Breast epithelium (tissue), 4 donors: ENCODE results near the gene HSPA12B. TPM values are rescaled to one million over a fixed set of nuclear protein-coding genes. Genes with fewer than 3 reads are reported as not detected.

Experiments
- DNase-seq, 2 donors: peaks; one replicate each; pipeline ENCODE4 v3.0.0-alpha.2; 2019; ENCODE audit warnings: low spot score in 2 of 2
- H3K27ac ChIP-seq, 2 donors: fragments of 200-600 bp; sonication (generic) in 1 of 2; one replicate each; pipeline ENCODE4 v1.5.1; 2016 to 2019; ENCODE audit warnings: mild to moderate bottlenecking in 1 of 2
- H3K27me3 ChIP-seq, 2 donors: fragments of 200-600 bp; sonication (generic) in 1 of 2; one replicate each; pipeline versions ENCODE4 v1.5.1 to v1.6.0; 2017 to 2019; ENCODE audit warnings: control low read depth in 1 of 2, mild to moderate bottlenecking in 1 of 2
- H3K36me3 ChIP-seq: fragments of 200-600 bp; one replicate; pipeline ENCODE4 v1.5.1; 2019
- H3K4me1 ChIP-seq, 2 donors: fragments of 200-600 bp; sonication (generic); one replicate each; pipeline ENCODE4 v1.5.1; 2016 to 2019; ENCODE audit warnings: control low read depth in 1 of 2
- H3K4me3 ChIP-seq, 3 donors: fragments of 200-600 bp; sonication (generic); 1 replicate in 2 of 3; 2 replicates in 1 of 3; pipeline ENCODE4 v1.5.1; 2016 to 2019; ENCODE audit warnings: mild to moderate bottlenecking in 3 of 3, moderate library complexity in 2 of 3
- H3K9me3 ChIP-seq, 2 donors: fragments of 200-600 bp; sonication (generic) in 1 of 2; one replicate each; pipeline ENCODE4 v1.5.1; 2016 to 2019; ENCODE audit warnings: control low read depth in 1 of 2
- CTCF ChIP-seq, 3 donors: fragments of 450-650 bp; IDR thresholded peaks; one replicate each; pipeline ENCODE4 v1.5.1; 2016 to 2017; ENCODE audit warnings: antibody characterized with exemption in 3 of 3, mild to moderate bottlenecking in 3 of 3, moderate library complexity in 3 of 3
- POLR2A ChIP-seq: fragments of 450-650 bp; IDR thresholded peaks from one replicate; pipeline ENCODE4 v1.6.1; 2016; ENCODE audit warnings: antibody characterized with exemption, mild to moderate bottlenecking, moderate library complexity
- POLR2AphosphoS5 ChIP-seq, 3 donors: sonication (generic); formaldehyde crosslinking; IDR thresholded peaks; one replicate each; pipeline ENCODE4 v1.6.1; 2017; ENCODE audit warnings: antibody characterized with exemption in 3 of 3
- intact Hi-C: fragments of 100-400 bp; cut with DNase I; formaldehyde crosslinking; loops from one replicate; pipeline ENCODE4 v1.15.1; 2023; ENCODE audit warnings: low total_unique reads
- total RNA-seq, 3 donors: library from RNA; depleted of rRNA; stranded (reverse); fragments of >200 nt; gene quantifications; one replicate each; pipeline ENCODE4 v1.1.0, GENCODE V29; 2016

The HSPA12B gene
- total RNA-seq, 3 donors from 2014 or later, result 7.0 to 25.2 (median 9.3) TPM

DNA sequence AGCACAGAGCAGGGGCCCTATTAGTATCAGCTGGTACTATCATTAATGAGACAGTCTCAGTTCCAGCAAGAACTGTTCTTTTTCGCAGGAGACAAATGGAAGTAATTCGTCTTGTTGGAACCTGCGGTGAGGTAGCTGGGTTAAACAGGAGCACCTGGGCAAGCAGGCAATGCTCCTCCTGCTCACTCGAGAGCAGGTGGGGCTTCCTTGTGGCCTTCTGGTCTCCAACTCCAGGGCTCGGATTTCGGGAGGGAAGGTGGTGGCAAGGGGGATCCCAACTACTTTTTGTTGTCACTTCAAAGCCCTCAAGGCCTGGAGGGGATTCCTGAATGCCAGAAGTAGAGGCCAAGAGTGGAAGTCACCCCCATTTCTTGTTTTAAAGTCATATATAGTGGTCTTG lies 50.1 kb downstream of the HSPA12B start:
- Histone ChIP-seq H3K9me3 (no peaks in the 10 kb centered on the region), H3K27me3 (no peaks in the 10 kb centered on the region), H3K36me3 (no peaks in the 10 kb centered on the region), H3K4me1 (peaks cover 31 to 37% of the 10 kb centered on the region in 2 donors), H3K4me3 (no peak overlapping the region), H3K27ac (peak overlapping the region; percentile 72 to 82)
- TF ChIP-seq CTCF (IDR thresholded peaks at IDR 0.05) (no peak), POLR2A (no peak), POLR2AphosphoS5 (IDR thresholded peaks at IDR 0.05) (no peak)
- DNase-seq, result no peak
- intact Hi-C loops, result no loop called here

- peaks cover 31 to 38% of the 10 kb centered on the region in 2 donors for H3K4me1 ChIP-seq
- DNase-seq, result peak; percentile 43 to 77
- TF ChIP-seq POLR2A, result no peak
- TF ChIP-seq CTCF (IDR thresholded peaks at IDR 0.05), result no peak
- no peak for TF ChIP-seq POLR2AphosphoS5 (IDR thresholded peaks at IDR 0.05)
- H3K4me3 ChIP-seq, result peak overlapping the region in 1 of 3 donors; percentile 80
- H3K36me3 ChIP-seq, result no peaks in the 10 kb centered on the region
- peak overlapping the region; percentile 72 to 82 for H3K27ac ChIP-seq
- intact Hi-C loops, result no loop called here
- H3K9me3 ChIP-seq, result no peaks in the 10 kb centered on the region
- H3K27me3 ChIP-seq, result no peaks in the 10 kb centered on the region
These were observed 50.6 kb downstream of the HSPA12B start for GRCh38 chr20:3783068-3783489.

DNA sequence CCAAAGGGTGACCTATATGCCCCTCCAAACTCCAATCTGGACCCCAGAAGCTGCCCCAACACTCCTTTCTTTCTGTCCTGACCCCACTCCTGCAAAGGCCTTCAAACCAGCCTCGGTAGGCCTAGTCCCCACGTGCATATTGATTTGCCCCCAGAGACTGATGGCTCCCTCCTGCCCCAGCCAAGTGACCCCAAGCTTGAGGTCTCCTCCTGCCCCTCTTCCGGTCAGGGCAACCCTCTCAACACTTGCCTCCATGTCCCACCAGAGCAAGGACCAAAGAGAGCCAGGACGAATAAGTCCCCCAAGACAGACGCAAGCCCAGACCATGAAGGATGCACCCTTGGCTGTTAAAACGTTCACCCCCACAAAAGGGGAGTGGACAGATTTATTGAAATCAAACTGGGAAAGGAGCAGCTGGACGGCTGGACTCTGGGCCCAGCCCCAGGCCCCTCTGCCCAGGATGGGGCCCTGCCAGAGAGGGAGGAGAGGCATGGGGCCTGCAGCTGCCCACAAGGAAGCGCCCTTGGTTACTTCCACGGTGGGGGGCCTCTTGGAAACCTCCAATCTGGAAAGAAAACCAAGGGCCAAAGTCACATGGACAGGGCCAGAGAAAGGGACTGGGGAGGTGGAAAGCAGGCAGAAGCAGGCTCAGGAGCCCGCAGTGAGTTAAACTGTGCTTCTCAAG lies 51.2 kb downstream of the HSPA12B start:
- DNase-seq, result no peak
- Histone ChIP-seq H3K27ac (peak overlapping the region; percentile 72 to 82), H3K4me1 (peaks cover 31 to 38% of the 10 kb centered on the region in 2 donors), H3K9me3 (no peaks in the 10 kb centered on the region), H3K4me3 (peak overlapping the region in 1 of 3 donors; percentile 80), H3K36me3 (no peaks in the 10 kb centered on the region), H3K27me3 (no peaks in the 10 kb centered on the region)
- intact Hi-C loops, result loop anchor here (2.0 kb wide), 1 partner anchor 37 kb away; the partner anchor contains the start of gene AP5S1
- TF ChIP-seq POLR2A, result no peak
- no peak for TF ChIP-seq POLR2AphosphoS5 (IDR thresholded peaks at IDR 0.05)
- no peak for TF ChIP-seq CTCF (IDR thresholded peaks at IDR 0.05)

GRCh38 chr20:3784216-3784853 lies 51.9 kb downstream of the HSPA12B start:
- peak overlapping the region in 2 of 3 donors; percentile 67 to 80 for H3K4me3 ChIP-seq
- H3K4me1 ChIP-seq, result peaks cover 31 to 38% of the 10 kb centered on the region in 2 donors
- H3K36me3 ChIP-seq, result no peaks in the 10 kb centered on the region
- no peaks in the 10 kb centered on the region for H3K27me3 ChIP-seq
- peak overlapping the region; percentile 72 to 82 for H3K27ac ChIP-seq
- DNase-seq, result no peak
- no peaks in the 10 kb centered on the region for H3K9me3 ChIP-seq
- intact Hi-C loops, result loop anchor here (2.0 kb wide), 1 partner anchor 36 kb away; the partner anchor contains the start of gene AP5S1
- TF ChIP-seq POLR2A (no peak), CTCF (IDR thresholded peaks at IDR 0.05) (no peak), POLR2AphosphoS5 (IDR thresholded peaks at IDR 0.05) (no peak)

- peaks cover 31 to 38% of the 10 kb centered on the region in 2 donors for H3K4me1 ChIP-seq
- H3K36me3 ChIP-seq, result no peaks in the 10 kb centered on the region
- H3K27ac ChIP-seq, result peak overlapping the region; percentile 72 to 82
- intact Hi-C loops, result loop anchor here (2.0 kb wide), 1 partner anchor 36 kb away; the partner anchor contains the start of gene AP5S1
- H3K4me3 ChIP-seq, result peak overlapping the region; percentile 48 to 80 (median 67)
- TF ChIP-seq POLR2AphosphoS5 (IDR thresholded peaks at IDR 0.05), result no peak
- TF ChIP-seq POLR2A, result no peak
- no peak for DNase-seq
- H3K27me3 ChIP-seq, result no peaks in the 10 kb centered on the region
- no peaks in the 10 kb centered on the region for H3K9me3 ChIP-seq
These were observed 52.4 kb downstream of the HSPA12B start for GRCh38 chr20:3784863-3785239.
